ENCODE data around the gene SDK2.

The SDK2 gene

GRCh38 chr17:73644145-73645049 lies at the start of gene SDK2:
Gene SDK2 (minus strand): TSS chr17:73644445. CDS start chr17:73644088, 357 bp downstream.
- Histone ChIP-seq H3K4me3 (ENCODE audit: low read length) (peak within 1 kb of the TSS; percentile 81), H3K9me3 (ENCODE audit: insufficient read depth, low read depth, low read length) (no peaks in the 10 kb centered on the region), H3K9ac (ENCODE audit: low read depth, low read length) (peak within 1 kb of the TSS; percentile 64; the same call in 1 of the 2 replicates), H3K27me3 (ENCODE audit: insufficient read depth, low read length) (peaks cover 80% of the 10 kb centered on the region), H3K4me1 (ENCODE audit: insufficient read depth, low read length) (peaks cover 9% of the 10 kb centered on the region), H3K27ac (ENCODE audit: low read length) (no peak within 1 kb of the TSS), H3K36me3 (ENCODE audit: insufficient read depth, low read depth, low read length) (no peaks in the 10 kb centered on the region)

DNA sequence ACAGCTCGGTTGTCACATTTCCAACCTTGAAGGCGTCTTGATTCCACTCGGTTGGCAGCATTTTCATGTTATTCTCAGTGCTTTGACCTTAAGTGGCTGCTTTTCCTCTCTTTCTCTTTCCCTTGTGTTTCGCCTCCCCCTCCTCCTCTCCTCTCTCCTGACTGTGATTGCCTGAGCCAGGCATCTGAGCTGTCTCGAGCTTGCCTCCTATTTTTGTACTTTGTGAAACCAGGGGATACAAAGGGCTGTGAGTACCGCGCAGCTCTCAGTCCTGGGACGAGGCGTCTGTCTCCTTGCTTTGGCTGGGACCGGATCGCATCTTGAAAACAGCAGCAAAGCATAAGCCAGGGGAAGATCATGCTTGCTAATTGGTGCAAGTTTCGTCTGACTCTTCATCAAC lies 48.8 kb upstream of the SDK2 start:
- Histone ChIP-seq H3K4me3 (ENCODE audit: low read length) (no peak overlapping the region), H3K27me3 (ENCODE audit: insufficient read depth, low read length) (no peaks in the 10 kb centered on the region), H3K4me1 (ENCODE audit: insufficient read depth, low read length) (peaks cover 7% of the 10 kb centered on the region; the same call in 1 of the 2 replicates), H3K9ac (ENCODE audit: low read depth, low read length) (no peak overlapping the region), H3K9me3 (ENCODE audit: insufficient read depth, low read depth, low read length) (no peaks in the 10 kb centered on the region), H3K36me3 (ENCODE audit: insufficient read depth, low read depth, low read length) (no peaks in the 10 kb centered on the region), H3K27ac (ENCODE audit: low read length) (no peak overlapping the region)

- no peaks in the 10 kb centered on the region for H3K9me3 ChIP-seq (ENCODE audit: insufficient read depth, low read depth, low read length)
- H3K4me1 ChIP-seq (ENCODE audit: insufficient read depth, low read length) = peaks cover 14% of the 10 kb centered on the region; the same call in 1 of the 2 replicates
- H3K9ac ChIP-seq (ENCODE audit: low read depth, low read length) = no peak overlapping the region
- no peak overlapping the region for H3K4me3 ChIP-seq (ENCODE audit: low read length)
- H3K36me3 ChIP-seq (ENCODE audit: insufficient read depth, low read depth, low read length) = no peaks in the 10 kb centered on the region
- H3K27ac ChIP-seq (ENCODE audit: low read length) = no peak overlapping the region
- no peaks in the 10 kb centered on the region for H3K27me3 ChIP-seq (ENCODE audit: insufficient read depth, low read length)
These were observed 47.1 kb upstream of the SDK2 start for GRCh38 chr17:73691321-73691766.

- no peak overlapping the region for H3K9ac ChIP-seq (ENCODE audit: low read depth, low read length)
- no peak overlapping the region for H3K4me3 ChIP-seq (ENCODE audit: low read length)
- H3K9me3 ChIP-seq (ENCODE audit: insufficient read depth, low read depth, low read length) = no peaks in the 10 kb centered on the region
- H3K27ac ChIP-seq (ENCODE audit: low read length) = no peak overlapping the region
- H3K36me3 ChIP-seq (ENCODE audit: insufficient read depth, low read depth, low read length) = no peaks in the 10 kb centered on the region
- no peaks in the 10 kb centered on the region for H3K27me3 ChIP-seq (ENCODE audit: insufficient read depth, low read length)
- H3K4me1 ChIP-seq (ENCODE audit: insufficient read depth, low read length) = peaks cover 19% of the 10 kb centered on the region; the same call in 1 of the 2 replicates
These were observed 46.4 kb upstream of the SDK2 start for GRCh38 chr17:73690676-73691075.

DNA sequence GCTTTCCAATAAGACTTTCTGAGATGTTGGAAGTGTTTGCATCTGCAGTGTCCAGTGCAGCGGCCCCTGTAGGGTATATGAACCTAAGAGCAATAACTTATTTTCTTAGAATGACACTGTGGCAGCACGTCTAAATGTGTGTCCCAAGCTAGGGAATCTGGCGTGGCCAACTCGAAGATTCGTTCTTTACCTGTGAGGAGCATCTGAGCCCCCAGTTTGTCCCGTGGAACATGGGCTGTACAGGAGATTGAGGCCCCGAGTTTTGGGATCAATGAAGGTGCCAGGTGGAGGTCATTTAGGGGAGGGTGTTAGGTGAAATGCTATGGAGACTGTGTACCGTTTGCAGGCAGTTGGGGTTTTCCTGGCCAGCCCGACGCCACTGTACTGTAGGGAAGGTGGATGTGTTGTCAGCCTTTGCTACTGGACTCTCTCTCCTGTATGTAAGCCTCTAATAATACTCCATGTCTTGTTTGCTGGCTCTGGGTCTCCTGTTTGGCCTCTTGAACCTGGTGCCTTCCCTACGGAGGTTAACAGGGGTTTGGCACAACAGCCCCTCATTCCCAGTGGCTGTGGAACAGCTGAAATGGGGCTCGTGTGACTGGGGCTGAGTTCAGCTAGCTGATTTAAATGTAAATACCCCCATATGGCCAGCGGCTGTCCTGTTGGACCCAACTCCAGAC lies 45.5 kb upstream of the SDK2 start:
- no peak overlapping the region for H3K27ac ChIP-seq (ENCODE audit: low read length)
- H3K4me1 ChIP-seq (ENCODE audit: insufficient read depth, low read length) = peaks cover 28% of the 10 kb centered on the region
- H3K36me3 ChIP-seq (ENCODE audit: insufficient read depth, low read depth, low read length) = no peaks in the 10 kb centered on the region
- H3K4me3 ChIP-seq (ENCODE audit: low read length) = no peak overlapping the region
- 0 out of 2 replicates have a peak, but pooled peaks cover 2% of the 10 kb centered on the region for H3K27me3 ChIP-seq (ENCODE audit: insufficient read depth, low read length)
- H3K9me3 ChIP-seq (ENCODE audit: insufficient read depth, low read depth, low read length) = no peaks in the 10 kb centered on the region
- no peak overlapping the region for H3K9ac ChIP-seq (ENCODE audit: low read depth, low read length)

GRCh38 chr17:73686961-73687360 lies 42.7 kb upstream of the SDK2 start:
- Histone ChIP-seq H3K4me3 (ENCODE audit: low read length) (no peak overlapping the region), H3K27ac (ENCODE audit: low read length) (no peak overlapping the region), H3K27me3 (ENCODE audit: insufficient read depth, low read length) (0 out of 2 replicates have a peak, but pooled peaks cover 5% of the 10 kb centered on the region), H3K9me3 (ENCODE audit: insufficient read depth, low read depth, low read length) (no peaks in the 10 kb centered on the region), H3K36me3 (ENCODE audit: insufficient read depth, low read depth, low read length) (no peaks in the 10 kb centered on the region), H3K9ac (ENCODE audit: low read depth, low read length) (no peak overlapping the region), H3K4me1 (ENCODE audit: insufficient read depth, low read length) (peaks cover 36% of the 10 kb centered on the region)

- 0 out of 2 replicates have a peak, but pooled peaks cover 5% of the 10 kb centered on the region for H3K27me3 ChIP-seq (ENCODE audit: insufficient read depth, low read length)
- H3K36me3 ChIP-seq (ENCODE audit: insufficient read depth, low read depth, low read length) = no peaks in the 10 kb centered on the region
- peaks cover 32% of the 10 kb centered on the region for H3K4me1 ChIP-seq (ENCODE audit: insufficient read depth, low read length)
- no peak overlapping the region for H3K9ac ChIP-seq (ENCODE audit: low read depth, low read length)
- peak overlapping the region; percentile 50 for H3K4me3 ChIP-seq (ENCODE audit: low read length)
- H3K9me3 ChIP-seq (ENCODE audit: insufficient read depth, low read depth, low read length) = peaks cover 5% of the 10 kb centered on the region; the same call in 1 of the 2 replicates
- no peak overlapping the region for H3K27ac ChIP-seq (ENCODE audit: low read length)
These were observed 41.9 kb upstream of the SDK2 start for GRCh38 chr17:73686126-73686525.

- H3K4me1 ChIP-seq (ENCODE audit: insufficient read depth, low read length) = peaks cover 29% of the 10 kb centered on the region
- 0 out of 2 replicates have a peak, but pooled peaks cover 5% of the 10 kb centered on the region for H3K27me3 ChIP-seq (ENCODE audit: insufficient read depth, low read length)
- peaks cover 5% of the 10 kb centered on the region; the same call in 1 of the 2 replicates for H3K9me3 ChIP-seq (ENCODE audit: insufficient read depth, low read depth, low read length)
- H3K27ac ChIP-seq (ENCODE audit: low read length) = no peak overlapping the region
- no peak overlapping the region for H3K4me3 ChIP-seq (ENCODE audit: low read length)
- no peaks in the 10 kb centered on the region for H3K36me3 ChIP-seq (ENCODE audit: insufficient read depth, low read depth, low read length)
- H3K9ac ChIP-seq (ENCODE audit: low read depth, low read length) = no peak overlapping the region
These were observed 39.9 kb upstream of the SDK2 start for GRCh38 chr17:73684183-73684582.

DNA sequence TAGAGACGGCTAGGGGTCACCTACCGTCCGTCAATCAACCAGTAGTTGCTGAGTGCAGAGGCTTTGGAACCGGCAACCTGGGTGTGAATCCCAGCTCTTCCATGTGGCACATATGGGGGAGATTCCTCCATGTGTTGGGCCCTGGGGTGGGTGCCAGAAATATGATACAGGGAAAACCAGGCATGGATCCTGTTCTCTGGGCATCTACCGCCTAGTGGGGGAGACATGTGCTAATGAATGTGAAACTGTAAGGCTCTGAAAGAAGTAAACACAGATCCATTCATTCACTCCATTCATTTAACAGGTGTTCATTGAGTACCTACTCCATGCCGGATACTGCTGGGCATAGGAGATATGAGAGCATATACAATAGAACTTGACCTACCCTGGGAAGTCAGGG lies 39.5 kb upstream of the SDK2 start:
- Histone ChIP-seq H3K9ac (ENCODE audit: low read depth, low read length) (no peak overlapping the region), H3K4me3 (ENCODE audit: low read length) (no peak overlapping the region), H3K9me3 (ENCODE audit: insufficient read depth, low read depth, low read length) (peaks cover 5% of the 10 kb centered on the region; the same call in 1 of the 2 replicates), H3K36me3 (ENCODE audit: insufficient read depth, low read depth, low read length) (no peaks in the 10 kb centered on the region), H3K27me3 (ENCODE audit: insufficient read depth, low read length) (0 out of 2 replicates have a peak, but pooled peaks cover 5% of the 10 kb centered on the region), H3K27ac (ENCODE audit: low read length) (no peak overlapping the region), H3K4me1 (ENCODE audit: insufficient read depth, low read length) (peaks cover 29% of the 10 kb centered on the region)

DNA sequence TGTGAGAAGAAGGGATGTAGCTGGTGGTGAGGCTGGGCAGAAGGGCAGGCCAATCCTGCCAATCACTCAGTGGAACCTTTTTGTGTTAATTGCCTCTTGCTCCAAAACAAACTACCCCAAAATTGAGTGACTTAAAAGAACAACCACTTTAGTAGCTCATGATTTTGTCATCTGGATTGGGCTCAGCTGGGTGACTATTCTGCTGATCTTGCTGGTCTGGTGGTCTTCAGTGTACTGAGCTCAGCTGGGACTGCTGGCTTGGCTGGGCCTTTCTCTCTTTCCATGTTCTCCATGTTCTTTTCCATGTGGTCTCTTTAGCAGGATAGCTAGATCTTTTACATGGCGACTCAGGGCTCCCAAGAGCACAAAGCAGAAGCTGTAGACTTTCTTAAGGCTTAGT lies 37.7 kb upstream of the SDK2 start:
- H3K4me3 ChIP-seq (ENCODE audit: low read length) = no peak overlapping the region
- 0 out of 2 replicates have a peak, but pooled peaks cover 5% of the 10 kb centered on the region for H3K27me3 ChIP-seq (ENCODE audit: insufficient read depth, low read length)
- peaks cover 28% of the 10 kb centered on the region for H3K4me1 ChIP-seq (ENCODE audit: insufficient read depth, low read length)

DNA sequence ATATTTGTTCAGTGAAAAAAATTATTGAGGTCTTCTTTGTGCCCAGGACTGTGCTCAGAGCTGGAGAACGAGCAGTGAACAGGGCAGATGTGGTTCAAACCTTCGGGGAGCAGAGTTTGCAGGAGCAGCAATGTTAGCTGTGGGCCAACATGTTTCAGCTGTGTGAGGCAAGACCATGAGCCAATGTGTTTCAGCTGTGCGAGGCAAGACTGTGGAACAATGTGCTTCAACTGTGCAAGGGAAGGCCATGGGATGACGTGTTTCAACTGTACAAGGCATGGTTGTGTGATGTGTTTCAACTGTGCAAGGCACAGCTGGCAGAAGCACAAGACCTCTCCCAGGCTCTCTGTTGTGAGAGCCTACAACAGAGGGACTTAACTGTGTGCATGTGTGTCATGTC lies 35.2 kb upstream of the SDK2 start:
- H3K27ac ChIP-seq (ENCODE audit: low read length) = no peak overlapping the region
- H3K27me3 ChIP-seq (ENCODE audit: insufficient read depth, low read length) = 0 out of 2 replicates have a peak, but pooled peaks cover under 1% of the 10 kb centered on the region
- peaks cover 6% of the 10 kb centered on the region; the same call in 1 of the 2 replicates for H3K4me1 ChIP-seq (ENCODE audit: insufficient read depth, low read length)
- no peak overlapping the region for H3K9ac ChIP-seq (ENCODE audit: low read depth, low read length)
- no peaks in the 10 kb centered on the region for H3K36me3 ChIP-seq (ENCODE audit: insufficient read depth, low read depth, low read length)
- H3K9me3 ChIP-seq (ENCODE audit: insufficient read depth, low read depth, low read length) = peaks cover 5% of the 10 kb centered on the region; the same call in 1 of the 2 replicates
- H3K4me3 ChIP-seq (ENCODE audit: low read length) = no peak overlapping the region

More for the DNA sequence above, 37.7 kb upstream of the SDK2 start:
- Histone ChIP-seq H3K27ac (ENCODE audit: low read length) (no peak overlapping the region), H3K9ac (ENCODE audit: low read depth, low read length) (no peak overlapping the region), H3K9me3 (ENCODE audit: insufficient read depth, low read depth, low read length) (peaks cover 5% of the 10 kb centered on the region; the same call in 1 of the 2 replicates), H3K36me3 (ENCODE audit: insufficient read depth, low read depth, low read length) (no peaks in the 10 kb centered on the region)
